HEK293 (cell line): ENCODE measurements around the gene MRPL44.

Experiments
- ZNF426 ChIP-seq: fragments of 450-650 bp; formaldehyde crosslinking; IDR thresholded peaks from 2 replicates; pipeline ENCODE4 v1.5.1; 2017; ENCODE audit warnings: missing biosample characterization, missing genetic modification characterization, mild to moderate bottlenecking, inconsistent platforms, moderate library complexity
- ZNF529 ChIP-seq: fragments of 450-650 bp; formaldehyde crosslinking; IDR thresholded peaks from 2 replicates; pipeline ENCODE4 v1.5.1; 2017; ENCODE audit warnings: missing genetic modification characterization, missing biosample characterization; ENCODE audit not compliant: insufficient replicate concordance
- ZNF560 ChIP-seq: fragments of 450-650 bp; formaldehyde crosslinking; IDR thresholded peaks from 2 replicates; pipeline ENCODE4 v1.5.1; 2017; ENCODE audit warnings: missing biosample characterization, missing genetic modification characterization, borderline replicate concordance
- TF ChIP-seq, protein P1 (sequence below): fragments of 450-650 bp; formaldehyde crosslinking; IDR thresholded peaks from 2 replicates; pipeline ENCODE4 v1.5.1; 2016; ENCODE audit warnings: missing biosample characterization, missing genetic modification characterization
- TF ChIP-seq, protein P2 (sequence below): fragments of 450-650 bp; formaldehyde crosslinking; IDR thresholded peaks from 2 replicates; pipeline ENCODE4 v1.5.1; 2016; ENCODE audit warnings: missing biosample characterization, missing genetic modification characterization, low read depth

DNA sequence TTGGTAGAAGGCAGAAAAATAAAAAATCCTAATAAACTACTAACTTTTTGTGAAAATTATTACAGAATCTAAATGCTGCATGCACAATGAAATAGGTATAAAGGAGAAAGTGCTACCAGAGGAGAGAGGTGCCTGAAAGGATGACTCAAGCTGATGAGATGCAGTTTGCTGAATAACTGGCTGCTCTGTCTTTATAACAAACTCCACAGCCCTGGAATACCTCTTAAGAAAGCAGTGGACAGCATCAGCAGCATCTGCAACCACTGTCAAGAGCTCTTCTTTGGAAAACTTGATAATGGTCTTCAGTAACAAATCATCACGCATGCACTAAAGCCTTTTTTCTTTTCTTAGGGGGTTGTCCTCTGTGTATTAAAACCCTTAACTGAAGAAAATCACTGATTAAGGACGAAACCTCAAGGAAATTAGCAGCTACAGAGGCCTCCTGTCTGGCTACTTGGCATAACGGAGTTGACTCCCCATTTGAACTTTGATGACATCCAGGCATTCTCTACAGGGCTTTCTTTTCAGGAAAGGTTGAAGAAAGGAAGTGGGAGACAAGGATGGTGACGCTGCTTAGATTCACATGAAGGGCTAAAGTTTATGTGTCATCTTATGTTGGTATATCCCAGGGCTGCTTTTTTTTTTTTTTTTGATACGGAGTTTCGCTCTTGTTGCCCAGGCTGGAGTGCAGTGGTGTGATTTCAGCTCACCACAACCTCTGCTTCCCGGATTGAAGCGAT is 40.9 kb upstream of the MRPL44 start:
- no peak for TF ChIP-seq ZNF529
- TF ChIP-seq, protein P1, sequence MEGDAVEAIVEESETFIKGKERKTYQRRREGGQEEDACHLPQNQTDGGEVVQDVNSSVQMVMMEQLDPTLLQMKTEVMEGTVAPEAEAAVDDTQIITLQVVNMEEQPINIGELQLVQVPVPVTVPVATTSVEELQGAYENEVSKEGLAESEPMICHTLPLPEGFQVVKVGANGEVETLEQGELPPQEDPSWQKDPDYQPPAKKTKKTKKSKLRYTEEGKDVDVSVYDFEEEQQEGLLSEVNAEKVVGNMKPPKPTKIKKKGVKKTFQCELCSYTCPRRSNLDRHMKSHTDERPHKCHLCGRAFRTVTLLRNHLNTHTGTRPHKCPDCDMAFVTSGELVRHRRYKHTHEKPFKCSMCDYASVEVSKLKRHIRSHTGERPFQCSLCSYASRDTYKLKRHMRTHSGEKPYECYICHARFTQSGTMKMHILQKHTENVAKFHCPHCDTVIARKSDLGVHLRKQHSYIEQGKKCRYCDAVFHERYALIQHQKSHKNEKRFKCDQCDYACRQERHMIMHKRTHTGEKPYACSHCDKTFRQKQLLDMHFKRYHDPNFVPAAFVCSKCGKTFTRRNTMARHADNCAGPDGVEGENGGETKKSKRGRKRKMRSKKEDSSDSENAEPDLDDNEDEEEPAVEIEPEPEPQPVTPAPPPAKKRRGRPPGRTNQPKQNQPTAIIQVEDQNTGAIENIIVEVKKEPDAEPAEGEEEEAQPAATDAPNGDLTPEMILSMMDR (tag by site-specific recombination) = no peak
- no peak for TF ChIP-seq ZNF560 (tag by site-specific recombination)
- TF ChIP-seq ZNF426 (tag by site-specific recombination) = no peak
- TF ChIP-seq, protein P2, sequence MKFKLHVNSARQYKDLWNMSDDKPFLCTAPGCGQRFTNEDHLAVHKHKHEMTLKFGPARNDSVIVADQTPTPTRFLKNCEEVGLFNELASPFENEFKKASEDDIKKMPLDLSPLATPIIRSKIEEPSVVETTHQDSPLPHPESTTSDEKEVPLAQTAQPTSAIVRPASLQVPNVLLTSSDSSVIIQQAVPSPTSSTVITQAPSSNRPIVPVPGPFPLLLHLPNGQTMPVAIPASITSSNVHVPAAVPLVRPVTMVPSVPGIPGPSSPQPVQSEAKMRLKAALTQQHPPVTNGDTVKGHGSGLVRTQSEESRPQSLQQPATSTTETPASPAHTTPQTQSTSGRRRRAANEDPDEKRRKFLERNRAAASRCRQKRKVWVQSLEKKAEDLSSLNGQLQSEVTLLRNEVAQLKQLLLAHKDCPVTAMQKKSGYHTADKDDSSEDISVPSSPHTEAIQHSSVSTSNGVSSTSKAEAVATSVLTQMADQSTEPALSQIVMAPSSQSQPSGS (tag by site-specific recombination) = no peak
